Melanocyte of skin (primary cell): ENCODE results near the gene OVAAL. TPM values are rescaled to one million over a fixed set of nuclear protein-coding genes. Genes with fewer than 3 reads are reported as not detected.

ENCODE experiments used
- small RNA-seq, 2 donors: library from RNA; depleted of rRNA; stranded (forward); fragments of <200 nt; gene quantifications; one replicate each; pipeline ENCODE3, GENCODE V24; 2012
- total RNA-seq, 2 donors: library from RNA; depleted of rRNA; stranded (reverse); fragments of >200 nt; gene quantifications; 2 replicates each; pipeline ENCODE4 v1.2.3, GENCODE V29; 2012

The OVAAL gene
- total RNA-seq: not detected

GRCh38 chr1:180558664-180559063 lies at the start of gene OVAAL:
TSS of gene OVAAL (plus strand) at chr1:180558964.

Small RNA genes lying within 50 kb of the gene (small RNA-seq; reads per million reads assigned to genes)
- 0 reads per million in 2 donors for gene RF00019

Other genes with a start within 250 kb of the OVAAL start
- 10 to 100 TPM; 37.2 to 51.3 TPM for gene ACBD6, start 56.4 kb upstream of the OVAAL start, total RNA-seq
- 10 to 100 TPM; 15.5 to 24.6 TPM for gene XPR1, start 73.1 kb downstream of the OVAAL start, total RNA-seq